GM19395 (cell line): Measurements from ENCODE around the gene IL1RAPL2.
"Not testable (repeated sequence)": the region's sequence is repeated elsewhere in the genome, so short reads cannot be mapped to it uniquely, and the experiment has no call there.

Experiments used
- ATAC-seq: cut with Tn5 transposase; IDR thresholded peaks from one replicate; pipeline ENCODE4 v1.9.1; 2021; ENCODE audit warnings: mild to moderate bottlenecking, moderate library complexity; ENCODE audit not compliant: unreplicated experiment

Gene IL1RAPL2

GRCh38 chrX:105662248-105662647, 1096.2 kb downstream of the IL1RAPL2 start:
- ATAC-seq = no peak

- no peak for ATAC-seq
Measured at GRCh38 chrX:105664243-105664642, 1098.2 kb downstream of the IL1RAPL2 start.

- not testable (repeated sequence) for ATAC-seq
Measured at GRCh38 chrX:105684288-105684687, 1118.3 kb downstream of the IL1RAPL2 start.

DNA sequence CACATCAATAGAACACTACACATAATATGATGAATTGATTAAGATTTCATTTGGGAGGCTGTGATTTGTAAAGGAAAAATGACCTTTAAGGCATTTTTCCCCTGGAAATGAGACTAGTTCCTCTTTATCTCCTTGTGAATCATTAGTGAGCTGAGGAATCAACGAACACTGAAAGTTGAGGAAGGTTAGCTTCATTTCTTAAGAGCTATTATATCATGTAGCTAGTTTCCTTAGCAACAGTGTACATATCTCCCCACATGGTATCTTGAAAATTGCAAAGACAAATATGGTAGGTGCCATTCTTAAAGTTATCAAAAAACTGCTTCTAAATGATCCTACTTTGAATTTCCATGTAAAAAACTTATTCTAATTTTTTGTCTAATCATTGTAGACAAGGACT, 1128.8 kb downstream of the IL1RAPL2 start:
- no peak for ATAC-seq

GRCh38 chrX:105695451-105695850, 1129.5 kb downstream of the IL1RAPL2 start:
- no peak for ATAC-seq

GRCh38 chrX:105696870-105697269, 1130.9 kb downstream of the IL1RAPL2 start:
- no peak for ATAC-seq

DNA sequence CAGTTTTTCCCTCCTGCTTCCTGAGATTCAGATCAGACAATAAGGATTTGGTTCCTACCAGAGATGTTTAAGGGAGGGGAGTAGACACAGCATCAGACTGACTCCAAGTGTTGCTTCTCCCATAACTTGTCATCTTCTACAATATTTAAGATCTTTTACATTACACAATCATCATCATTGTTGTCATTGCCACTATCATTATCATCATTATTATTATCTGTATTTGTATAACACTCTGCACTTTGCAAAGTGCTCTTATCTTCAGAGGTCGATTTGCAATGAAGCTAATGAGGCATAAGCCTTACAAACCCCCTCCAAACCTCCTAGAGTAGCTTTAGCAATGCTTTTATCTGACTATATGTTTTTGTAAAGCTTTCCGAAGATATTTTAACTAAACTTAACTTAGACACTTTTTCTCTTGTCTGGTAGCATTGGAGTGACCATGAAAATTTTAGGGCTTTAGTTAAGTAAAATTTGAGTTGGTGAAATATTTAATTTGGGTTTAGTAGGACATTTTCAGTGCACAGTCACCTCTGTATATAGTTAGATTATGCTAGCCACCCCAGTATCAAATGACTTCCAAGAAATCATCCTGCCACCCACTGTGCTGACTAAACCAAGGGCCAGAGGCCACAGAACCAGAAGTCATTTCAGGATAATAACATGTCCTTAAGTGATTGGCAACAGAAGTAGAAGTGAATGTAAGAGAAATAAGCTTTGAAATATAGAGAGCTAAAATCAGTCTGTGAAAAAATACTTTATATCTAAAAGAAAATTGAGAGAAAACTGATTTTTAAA, 1132.2 kb downstream of the IL1RAPL2 start:
- ATAC-seq = no peak

GRCh38 chrX:105700331-105700730, 1134.3 kb downstream of the IL1RAPL2 start:
- no peak for ATAC-seq

DNA sequence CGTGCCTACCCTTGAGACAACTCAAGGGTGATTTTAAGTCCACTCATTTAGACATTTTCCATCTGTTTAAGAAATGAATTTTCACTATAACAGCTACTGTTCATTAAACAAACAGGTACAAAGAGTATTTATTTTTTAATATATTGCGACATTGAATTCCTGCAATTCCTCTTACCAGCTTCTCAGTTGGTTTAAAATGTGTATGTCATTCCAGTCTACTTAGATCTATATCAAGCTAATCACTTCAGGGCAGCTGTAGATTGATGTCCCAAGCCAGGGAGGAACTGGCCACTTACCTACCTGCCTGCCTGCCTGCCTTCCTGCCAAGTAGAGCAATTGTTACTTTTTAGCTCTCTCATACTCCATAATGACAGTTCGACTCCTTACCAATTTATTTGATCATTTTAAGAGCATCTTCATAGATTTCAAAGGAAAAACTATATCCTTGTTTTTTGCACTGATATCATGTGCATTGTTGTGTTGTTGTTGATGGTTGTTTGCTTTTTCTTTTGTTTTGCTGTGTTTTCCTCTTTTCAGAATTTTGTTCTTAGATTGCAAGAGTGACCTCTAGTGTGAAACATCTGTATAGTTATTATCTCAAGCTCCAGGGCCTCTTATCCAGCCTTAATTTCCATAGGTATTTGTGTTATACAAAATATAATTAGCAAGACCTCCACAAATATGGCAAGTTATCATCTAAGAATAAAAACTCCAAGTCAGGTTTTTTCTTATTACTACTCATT, 1135.5 kb downstream of the IL1RAPL2 start:
- ATAC-seq = no peak

DNA sequence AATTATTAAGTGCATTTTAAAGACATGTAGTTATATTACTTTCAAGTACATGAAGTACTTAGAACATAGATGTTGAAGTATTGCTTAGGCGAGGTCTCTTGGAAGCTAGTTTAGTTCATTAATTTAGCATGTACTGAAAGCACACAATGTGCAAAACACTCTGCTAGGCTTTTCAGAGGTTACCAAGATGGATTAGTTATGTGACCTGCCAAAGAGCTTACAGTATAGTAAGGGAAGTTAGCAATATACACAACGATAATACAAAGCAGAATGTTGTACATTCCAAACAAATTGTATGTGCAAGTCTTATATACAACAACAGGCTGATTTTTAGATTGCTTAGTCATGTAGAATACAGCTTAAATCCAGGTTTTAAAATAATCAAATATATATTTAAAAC, 1137.9 kb downstream of the IL1RAPL2 start:
- no peak for ATAC-seq

DNA sequence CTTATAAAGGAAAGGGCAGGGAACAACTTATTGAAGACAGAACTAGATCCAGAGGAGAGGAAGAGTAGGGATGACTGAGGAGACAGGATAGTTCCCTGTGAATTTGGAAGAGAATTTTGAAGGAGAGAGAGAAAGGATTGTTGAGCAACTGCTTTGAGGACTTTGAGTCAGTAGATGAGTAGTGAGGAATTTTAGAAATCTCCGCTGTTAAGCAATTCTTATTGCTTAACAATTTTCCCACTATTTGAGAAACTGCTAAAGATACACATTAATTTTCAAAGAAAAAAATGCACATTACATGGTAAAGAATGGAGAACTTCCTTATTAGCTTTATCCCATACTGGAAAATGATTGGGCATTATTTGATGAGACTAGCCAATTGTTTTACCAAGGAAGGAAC, 1140.0 kb downstream of the IL1RAPL2 start:
- ATAC-seq = no peak

- ATAC-seq = no peak
Measured at GRCh38 chrX:105711805-105712204, 1145.8 kb downstream of the IL1RAPL2 start.

DNA sequence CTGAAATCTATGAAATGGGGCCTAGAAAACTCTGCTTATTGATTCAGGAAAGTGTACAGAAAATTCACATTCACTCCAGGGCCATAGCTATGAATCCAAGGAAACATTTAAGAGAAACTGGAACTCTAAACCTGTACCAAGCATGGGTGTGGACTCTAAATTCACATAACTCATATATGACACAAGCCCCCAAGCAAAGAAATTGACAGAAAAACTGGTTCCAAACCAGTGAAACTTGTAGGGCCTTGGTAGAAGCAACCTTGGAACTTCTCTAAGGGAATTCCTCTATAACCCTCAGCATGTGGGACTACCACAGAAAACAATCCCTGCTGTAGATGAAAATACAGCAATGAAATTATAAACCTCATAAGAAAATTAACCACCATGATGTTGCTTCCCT, 1149.7 kb downstream of the IL1RAPL2 start:
- ATAC-seq = no peak

- no peak for ATAC-seq
Measured at GRCh38 chrX:105723966-105724735, 1158.2 kb downstream of the IL1RAPL2 start.

- ATAC-seq = no peak
Measured at GRCh38 chrX:105725228-105725627, 1159.2 kb downstream of the IL1RAPL2 start.

DNA sequence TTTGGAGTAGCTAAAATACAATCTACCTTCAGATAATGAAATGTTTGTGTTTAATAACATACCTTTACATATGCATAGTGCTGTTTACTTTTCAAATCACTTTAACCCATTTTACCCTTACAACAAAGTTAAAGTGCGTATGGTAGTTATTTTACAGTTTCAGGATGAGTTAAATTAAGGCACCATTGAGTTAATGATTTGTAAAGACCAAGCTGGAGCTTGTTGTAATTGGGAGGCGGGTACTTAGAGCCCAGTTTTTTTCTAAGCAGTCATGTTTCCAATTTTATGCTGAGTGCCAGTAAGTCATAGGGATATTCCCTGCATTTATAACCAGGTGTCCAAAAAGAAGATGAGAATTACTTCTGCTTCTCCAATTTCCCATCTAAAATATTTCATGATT, 1172.2 kb downstream of the IL1RAPL2 start:
- no peak for ATAC-seq

DNA sequence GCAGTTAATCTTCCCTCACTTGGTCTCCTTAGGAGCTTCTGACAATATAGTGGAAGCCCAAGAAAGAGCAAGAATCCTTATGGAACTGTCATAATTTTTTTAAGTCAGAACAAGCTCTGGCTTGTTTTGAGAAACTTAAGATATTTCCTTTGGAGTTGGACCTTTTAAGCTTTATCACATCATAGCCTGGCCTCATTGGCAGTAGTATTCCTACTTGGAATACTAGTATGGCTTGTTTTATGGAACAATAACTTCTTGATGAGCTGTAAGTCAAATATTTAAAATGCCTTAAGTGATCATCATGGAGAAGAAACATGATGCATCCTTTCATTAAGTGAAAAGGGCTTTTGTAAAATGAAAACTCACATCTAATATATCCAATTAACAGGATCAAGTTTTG, 1178.3 kb downstream of the IL1RAPL2 start:
- ATAC-seq = no peak

DNA sequence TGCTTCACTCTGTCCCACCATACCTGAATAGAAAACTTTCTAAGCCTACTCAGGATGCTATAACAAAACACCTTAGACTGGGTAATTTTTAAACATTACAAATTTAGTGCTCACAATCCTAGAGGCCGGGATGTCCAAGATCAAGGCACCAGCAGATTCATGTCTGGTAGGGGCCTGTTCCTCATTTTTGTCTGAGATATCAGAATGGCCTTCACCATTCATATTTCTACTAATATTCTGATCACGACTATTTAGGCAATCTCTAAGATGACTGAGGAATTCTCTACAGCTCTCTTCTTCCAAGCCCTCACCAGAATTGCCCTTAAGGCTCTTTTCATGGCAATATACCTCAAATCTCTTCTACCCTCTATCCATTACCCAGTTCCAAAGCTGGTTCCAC, 1178.9 kb downstream of the IL1RAPL2 start:
- no peak for ATAC-seq

DNA sequence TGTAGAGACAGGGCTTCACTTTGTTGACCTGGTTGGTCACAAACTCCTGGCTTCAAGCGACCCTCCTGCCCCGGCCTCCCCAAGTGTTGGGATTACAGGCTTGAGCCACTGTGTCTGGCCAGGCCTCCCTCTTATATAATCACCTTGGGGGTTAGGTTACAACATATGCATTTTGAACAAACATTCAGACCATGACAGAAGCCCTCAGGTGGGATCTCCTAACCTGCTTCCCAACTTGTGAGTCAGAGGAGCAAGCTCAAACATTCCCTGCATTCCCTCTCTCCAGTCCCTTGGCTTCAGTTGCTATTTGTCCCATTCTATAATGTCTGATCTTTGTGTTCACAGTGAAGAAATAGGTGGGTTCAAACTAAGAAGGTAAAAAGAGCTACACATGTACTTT, 1179.9 kb downstream of the IL1RAPL2 start:
- no peak for ATAC-seq

GRCh38 chrX:105752338-105752956, 1186.4 kb downstream of the IL1RAPL2 start:
- no peak for ATAC-seq

- no peak for ATAC-seq
Measured at GRCh38 chrX:105753411-105753810, 1187.4 kb downstream of the IL1RAPL2 start.
